Measurements from ENCODE around the gene SF3B3.

DNA sequence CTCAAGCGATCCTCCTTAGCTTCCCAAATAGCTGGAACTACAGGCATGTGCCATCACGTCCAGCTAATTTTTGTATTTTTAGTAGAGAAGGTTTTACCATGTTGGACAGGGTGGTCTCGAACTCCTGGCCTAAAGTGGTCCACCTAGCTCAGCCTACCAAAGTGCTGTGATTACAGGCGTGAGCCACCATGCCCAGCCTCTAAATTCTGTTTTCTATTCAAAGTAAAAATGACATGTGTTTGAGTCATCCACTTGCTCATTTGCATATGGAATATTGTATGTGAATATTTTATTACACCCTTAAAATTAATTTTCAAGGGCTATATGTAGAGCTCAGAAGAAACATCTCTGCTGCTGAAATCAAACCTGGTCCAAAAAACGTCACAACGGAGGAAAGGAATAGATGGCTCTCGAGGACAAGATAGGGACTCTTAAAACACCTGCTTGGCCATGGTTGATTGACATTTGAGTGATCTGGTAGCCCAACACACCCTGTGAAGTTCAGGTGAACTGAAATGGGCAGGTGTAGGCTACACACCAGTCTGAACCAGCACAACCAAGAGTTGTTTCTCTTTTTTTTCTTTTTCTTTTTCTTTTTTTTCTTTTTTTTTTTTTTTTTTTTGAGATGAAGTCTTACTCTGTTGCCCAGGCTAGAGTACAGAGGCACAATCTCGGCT lies 51.1 kb downstream of the SF3B3 start:
- TF ChIP-seq POLR2AphosphoS5 (IDR thresholded peaks at IDR 0.05; ENCODE audit: insufficient read depth, low read depth, low read length) (no peak), POLR2A (IDR thresholded peaks at IDR 0.05; ENCODE audit: low read depth, low read length) (no peak)
- TF ChIP-seq, protein P1, sequence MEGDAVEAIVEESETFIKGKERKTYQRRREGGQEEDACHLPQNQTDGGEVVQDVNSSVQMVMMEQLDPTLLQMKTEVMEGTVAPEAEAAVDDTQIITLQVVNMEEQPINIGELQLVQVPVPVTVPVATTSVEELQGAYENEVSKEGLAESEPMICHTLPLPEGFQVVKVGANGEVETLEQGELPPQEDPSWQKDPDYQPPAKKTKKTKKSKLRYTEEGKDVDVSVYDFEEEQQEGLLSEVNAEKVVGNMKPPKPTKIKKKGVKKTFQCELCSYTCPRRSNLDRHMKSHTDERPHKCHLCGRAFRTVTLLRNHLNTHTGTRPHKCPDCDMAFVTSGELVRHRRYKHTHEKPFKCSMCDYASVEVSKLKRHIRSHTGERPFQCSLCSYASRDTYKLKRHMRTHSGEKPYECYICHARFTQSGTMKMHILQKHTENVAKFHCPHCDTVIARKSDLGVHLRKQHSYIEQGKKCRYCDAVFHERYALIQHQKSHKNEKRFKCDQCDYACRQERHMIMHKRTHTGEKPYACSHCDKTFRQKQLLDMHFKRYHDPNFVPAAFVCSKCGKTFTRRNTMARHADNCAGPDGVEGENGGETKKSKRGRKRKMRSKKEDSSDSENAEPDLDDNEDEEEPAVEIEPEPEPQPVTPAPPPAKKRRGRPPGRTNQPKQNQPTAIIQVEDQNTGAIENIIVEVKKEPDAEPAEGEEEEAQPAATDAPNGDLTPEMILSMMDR (IDR thresholded peaks at IDR 0.05; ENCODE audit: extremely low read depth in 1 of 2, insufficient read depth in 1 of 2, low read depth in 1 of 2, low read length in 2 of 2): no peak
- TF ChIP-seq, protein P2, sequence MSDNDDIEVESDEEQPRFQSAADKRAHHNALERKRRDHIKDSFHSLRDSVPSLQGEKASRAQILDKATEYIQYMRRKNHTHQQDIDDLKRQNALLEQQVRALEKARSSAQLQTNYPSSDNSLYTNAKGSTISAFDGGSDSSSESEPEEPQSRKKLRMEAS (IDR thresholded peaks at IDR 0.05; ENCODE audit: insufficient read depth, insufficient read length): no peak

Data from endothelial cell of umbilical vein (primary cell).